IPS-NIHi7 (cell line): ENCODE results near the gene ATP6V0D1.

ENCODE experiments used
- DNase-seq: peaks from one replicate; pipeline ENCODE4 v3.0.0; 2012; ENCODE audit warnings: mixed read lengths; ENCODE audit errors: extremely low spot score

ATP6V0D1 gene

DNA sequence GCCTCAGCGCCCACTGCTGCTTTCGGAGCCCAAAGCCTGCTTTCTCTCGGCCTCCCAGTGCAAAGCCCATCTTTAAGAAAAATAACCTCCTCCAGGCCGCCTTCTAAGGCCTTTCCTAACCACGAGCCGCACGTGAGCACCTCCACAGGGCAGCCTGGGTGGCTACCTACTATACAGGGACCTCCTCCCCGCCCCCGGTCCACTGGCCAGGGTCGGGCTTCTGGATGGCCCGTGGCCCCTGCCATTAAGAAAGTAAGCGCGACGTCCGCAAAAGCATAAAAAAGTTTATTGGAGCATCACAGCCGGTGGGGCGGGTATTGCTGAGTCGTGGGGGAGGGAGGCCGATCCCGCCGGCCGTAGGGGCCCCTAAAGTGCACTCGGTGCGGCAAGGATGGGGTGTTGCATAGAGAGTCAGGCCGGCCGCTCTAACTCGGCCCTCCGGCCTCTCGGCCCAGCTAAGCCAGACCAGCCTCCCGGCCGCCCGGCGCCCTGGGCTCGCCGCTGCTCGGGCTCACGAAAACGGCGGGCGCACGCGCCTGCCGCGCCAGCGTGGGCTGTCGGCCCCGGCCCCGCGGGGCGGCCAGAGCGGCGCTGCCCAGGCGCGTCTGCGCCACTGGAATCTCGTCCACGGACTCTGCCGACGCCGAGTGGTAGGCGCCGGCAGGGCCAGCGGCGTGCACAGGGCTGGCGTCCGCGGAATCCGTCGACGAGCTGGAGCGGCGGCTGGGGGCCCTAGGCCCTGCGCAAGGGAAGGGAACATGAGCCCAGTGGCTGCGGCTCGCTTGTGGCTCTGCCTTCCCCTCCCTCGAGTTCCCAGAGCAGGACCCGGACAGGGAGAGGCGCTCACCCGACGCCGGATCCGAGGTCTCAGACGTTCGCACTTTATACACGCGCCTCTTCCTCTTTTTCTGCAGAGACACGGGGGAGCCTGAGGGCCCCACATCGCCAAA, 86.5 kb downstream of the ATP6V0D1 start:
- DNase-seq: no peak

DNA sequence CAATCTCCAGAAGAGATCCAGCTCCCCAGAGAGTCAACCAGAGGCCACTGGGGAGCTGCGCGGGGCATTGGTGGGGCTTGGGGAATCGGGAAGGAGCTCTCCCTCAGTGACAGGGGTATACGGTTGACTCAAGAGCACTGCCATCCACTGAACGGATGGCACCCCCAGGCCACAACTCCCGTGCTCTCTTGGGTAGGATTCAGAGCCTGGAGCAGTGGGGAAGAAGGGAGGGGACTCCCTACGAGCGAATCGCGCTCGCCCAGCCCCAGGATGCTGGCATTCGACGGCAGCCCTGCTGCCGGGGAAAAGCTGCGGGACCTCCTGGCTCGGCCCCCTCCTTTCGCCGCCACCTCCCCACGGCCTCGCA, 87.2 kb downstream of the ATP6V0D1 start:
- no peak for DNase-seq

DNA sequence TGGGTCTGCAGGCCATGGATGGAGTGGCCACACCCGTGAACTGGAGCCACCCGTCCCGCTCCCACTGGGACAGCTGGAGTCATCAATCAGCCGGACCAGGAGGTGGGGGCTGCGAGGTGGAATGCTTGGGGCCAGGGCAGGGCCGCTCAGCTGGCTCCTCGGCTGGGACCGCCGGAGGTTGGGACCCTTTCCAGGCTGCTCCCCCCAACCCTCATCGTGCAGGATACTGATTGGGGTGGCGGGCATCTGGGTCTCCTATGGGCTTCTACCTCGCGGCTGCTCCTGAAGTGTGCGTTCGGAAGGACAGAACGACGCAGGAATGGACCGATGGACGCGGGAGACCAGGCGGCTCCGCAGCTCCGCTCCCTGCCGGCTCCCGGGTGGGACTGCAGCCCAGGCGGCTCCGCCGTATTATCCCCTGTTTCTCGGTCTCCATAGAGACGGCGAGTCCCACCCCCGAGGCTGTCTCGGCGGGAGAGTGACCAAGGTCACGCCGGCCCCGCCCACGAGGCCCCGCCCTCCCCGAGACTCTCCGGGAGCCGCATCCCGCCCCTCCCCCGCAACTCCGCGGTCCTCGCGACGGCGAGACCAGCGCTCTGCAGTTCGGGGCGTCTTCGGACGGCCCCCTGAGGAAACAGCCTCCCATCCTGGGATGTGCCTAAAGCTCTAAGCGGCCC, 87.7 kb downstream of the ATP6V0D1 start, which contains the start of gene TPPP3:
TPPP3 (minus strand) TSS at position 388 of the 677 bp plus-strand sequence. CDS start 2,387 bp downstream, outside the sequence.
- DNase-seq: peak; percentile 91

DNA sequence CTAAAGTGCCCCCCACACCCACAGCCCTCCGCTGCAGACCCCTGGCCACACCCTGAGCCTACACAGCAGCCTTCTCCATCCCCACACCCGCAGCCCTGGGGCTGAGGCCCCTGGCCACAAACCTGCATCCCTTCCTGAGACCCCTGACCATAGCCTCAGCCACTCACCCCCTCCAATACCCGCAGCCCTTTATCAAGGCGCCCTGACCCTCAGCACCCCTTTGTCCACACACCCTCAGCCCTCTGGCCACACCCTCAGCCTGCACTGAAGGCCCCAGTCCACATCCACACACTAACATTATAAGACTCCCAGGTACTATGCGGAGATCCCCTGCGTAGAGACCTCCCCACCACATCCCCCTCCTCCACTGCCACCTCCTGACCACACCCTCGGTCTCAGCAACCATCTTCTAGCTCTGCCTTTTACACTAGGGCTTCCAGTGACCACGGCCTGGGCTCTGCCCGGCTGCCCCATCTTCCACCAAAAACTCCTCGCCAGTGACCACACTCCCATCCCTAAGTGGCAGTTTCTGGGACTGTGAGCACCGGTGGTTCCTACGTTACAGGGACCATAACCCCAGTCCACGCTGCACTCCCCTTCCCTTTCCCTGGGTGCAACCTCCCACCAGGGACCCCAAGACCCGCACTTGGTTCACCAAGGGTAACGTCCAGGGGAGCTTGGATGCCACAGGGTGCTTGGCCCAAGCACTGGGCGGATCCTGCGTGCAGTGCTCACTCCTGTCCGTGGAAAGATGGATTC, 88.5 kb downstream of the ATP6V0D1 start:
- no peak for DNase-seq

- DNase-seq: no peak
These were observed 89.3 kb downstream of the ATP6V0D1 start for GRCh38 chr16:67391424-67392300.

DNA sequence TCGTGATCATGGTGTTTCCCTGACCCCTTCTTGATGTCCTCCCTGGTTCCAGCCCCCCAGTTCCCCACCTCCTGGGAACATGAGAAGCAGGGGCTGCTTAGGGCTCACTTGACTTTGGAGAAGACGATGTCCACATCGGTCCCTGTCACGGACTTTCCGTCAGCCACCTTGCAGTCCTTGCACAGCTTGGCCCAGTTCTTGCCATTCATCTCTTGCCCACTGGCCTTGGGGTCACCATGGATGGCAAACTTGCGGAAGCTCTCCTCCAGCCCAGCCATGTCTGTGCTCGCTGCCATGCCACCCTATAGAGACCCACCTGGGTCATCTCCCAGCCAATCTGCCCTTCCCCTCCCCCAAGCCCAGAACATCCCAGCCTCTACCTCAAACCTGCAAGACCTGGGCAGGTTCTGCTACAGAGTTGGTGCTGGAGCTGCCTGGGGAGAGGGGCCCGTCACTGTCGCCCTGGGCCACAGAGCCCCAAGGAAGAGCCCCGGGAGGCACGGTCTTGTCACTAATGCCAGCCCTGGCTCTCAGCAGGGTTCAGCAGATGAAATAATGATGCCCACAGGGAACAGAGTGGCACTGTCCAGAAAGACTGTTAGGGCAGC, 90.0 kb downstream of the ATP6V0D1 start:
- no peak for DNase-seq

DNA sequence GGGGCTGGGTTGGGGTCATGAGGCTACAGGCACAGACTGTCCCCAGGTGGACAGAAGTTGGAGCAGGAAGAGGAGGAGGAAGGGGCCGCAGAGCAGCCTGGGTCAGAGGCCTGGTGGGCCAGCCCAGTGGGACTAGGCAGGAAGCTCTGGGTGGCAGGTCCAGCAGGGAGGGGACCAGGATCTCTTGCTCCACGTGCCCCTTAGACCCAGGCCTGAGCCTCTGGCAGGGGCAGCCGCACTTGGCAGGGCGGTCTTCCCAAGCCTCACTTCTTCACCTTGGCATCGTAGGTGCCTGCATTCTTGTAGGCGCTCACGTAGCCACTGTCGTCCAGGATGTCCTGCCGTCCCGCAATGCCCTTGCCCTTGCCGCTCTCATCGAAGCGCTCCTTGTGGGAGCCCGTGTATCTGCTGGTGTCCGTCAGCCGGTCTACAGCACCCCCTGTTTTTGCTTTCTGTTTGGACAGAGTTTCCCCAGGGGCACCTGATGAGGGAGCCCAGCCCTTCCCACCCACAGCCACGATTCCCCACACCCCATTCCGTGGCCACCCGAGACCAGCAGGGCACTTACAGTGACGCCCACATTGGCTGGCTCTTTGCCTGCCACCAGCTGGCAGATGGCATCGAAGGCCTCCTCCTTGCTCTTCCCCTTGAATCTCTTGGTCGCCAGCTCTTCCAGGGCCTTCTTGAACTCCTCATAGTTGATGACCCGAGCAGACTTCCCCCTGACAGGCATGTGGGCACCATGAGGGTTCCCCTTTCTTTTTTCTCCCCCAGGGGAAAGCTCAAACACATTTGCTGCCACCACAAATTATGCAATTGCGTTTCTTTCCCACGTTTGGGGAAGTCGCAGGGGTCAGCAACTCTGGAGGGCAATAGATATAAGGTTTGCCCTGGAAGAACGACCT, 90.8 kb downstream of the ATP6V0D1 start:
- no peak for DNase-seq

DNA sequence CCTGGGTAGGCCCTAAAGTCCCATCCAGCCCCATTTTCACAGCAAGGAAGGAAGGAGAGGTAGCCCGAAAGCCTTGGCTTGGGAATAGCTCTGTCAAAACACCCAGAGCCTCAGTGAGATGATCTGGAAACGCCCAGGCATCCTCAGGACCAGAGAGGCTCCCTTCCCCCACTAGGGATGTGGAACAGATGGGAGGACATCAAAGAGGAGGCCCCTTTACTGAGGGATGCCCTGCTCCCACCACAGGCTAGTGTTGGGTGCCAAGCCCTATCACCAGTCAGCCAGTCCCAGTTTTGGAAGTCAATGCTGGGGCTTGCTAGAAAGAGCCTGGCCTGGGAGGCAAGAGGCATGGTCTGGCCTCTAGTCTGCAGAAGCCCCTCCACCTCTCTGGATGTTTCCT, 92.4 kb downstream of the ATP6V0D1 start:
- DNase-seq: no peak

DNA sequence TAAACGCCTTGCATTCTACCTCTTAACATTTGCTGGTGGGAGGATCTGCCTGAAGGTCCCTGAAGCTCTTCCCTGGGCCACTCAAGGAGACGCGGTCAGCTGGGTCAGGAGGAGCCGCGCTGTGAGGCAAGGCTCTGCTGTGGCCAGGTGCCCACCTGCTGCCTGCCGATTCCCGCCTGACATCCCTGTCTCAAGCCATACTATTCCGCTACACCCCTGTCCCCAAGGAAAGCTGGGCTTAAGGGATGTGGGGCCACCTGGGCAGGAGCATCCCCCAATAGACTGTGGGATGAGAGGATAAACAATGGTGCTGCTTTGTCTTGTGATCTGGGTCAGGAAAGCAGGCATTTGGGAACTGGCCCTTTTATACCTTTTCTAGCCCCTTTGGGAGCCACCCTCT, 92.8 kb downstream of the ATP6V0D1 start:
- DNase-seq: no peak
